NCI-H1092 treated with DMSO at 0.1 percent for 48 hours (cell line): ENCODE results near the gene DCAF8.
"Not testable (repeated sequence)": the region's sequence is repeated elsewhere in the genome, so short reads cannot be mapped to it uniquely, and the experiment has no call there.

ENCODE experiments used
- DNase-seq: peaks from one replicate; lab custom pipeline; 2025; lab: John Stamatoyannopoulos, UW

The DCAF8 gene

DNA sequence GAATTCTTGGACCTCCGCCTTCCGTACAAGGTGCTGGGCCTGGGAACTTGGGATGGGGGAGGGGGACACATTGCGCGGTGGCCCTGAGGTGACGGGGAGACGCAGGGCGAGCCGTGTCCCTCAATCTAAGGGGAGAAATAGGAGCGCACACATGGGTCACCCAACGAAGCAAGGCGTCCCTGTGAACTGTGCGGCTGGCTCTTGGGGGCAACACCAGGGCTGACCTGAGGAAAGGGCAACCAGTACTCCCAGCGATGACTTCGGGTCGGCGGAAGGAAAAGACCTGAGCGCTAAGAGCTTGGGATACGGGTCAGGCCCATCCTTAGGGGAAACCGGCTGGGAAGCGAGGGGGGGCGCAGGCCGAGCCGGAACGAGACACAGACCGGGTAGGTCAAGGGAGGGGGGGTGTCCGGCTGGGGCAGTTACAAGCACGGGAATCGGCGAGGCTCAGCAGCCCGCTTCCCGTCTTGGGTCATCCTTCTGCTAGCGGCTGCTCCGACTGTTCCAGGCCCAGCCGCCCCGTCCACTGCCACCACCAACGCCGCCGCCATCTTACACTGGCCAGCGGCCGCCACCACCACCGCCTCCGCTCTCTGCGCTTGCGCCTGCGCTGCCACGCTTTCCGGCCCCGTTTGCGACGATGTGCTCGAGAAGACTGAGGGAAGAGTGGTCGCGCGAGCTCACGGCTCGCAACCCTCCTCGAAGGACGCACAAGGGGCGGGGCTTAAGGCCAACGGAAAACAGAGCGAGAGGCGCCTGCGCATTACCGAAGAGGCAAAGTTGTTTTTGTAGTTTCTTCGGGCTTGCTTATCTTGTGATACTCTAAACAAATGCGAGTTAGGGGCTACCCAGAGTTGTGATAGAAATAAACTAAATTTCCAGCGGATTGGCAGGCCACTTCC, at the start of gene DCAF8:
TSS of gene DCAF8 (minus strand) at position 657 of the 902 bp plus-strand sequence. CDS start 18,541 bp downstream, outside the sequence.
- peak; percentile 99 for DNase-seq

DNA sequence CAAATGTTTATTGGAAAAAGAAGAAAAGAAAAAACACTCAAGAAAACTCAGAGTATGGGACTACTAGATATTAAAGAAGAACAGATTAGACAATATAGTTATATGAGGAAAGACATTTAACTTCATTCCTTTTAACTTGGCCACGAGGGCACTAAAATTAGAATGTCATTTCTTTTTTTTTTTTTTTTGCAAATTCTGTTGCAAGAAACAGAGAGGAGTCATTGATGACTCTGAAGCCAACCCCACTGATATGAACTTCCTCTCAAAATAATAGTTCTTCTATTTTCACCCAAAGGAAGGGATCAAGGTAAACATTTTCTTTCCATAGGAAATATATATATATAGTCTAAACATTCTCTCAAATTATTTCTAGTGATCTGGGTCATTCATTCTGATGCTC, 47.2 kb upstream of the DCAF8 start:
- no peak for DNase-seq

DNA sequence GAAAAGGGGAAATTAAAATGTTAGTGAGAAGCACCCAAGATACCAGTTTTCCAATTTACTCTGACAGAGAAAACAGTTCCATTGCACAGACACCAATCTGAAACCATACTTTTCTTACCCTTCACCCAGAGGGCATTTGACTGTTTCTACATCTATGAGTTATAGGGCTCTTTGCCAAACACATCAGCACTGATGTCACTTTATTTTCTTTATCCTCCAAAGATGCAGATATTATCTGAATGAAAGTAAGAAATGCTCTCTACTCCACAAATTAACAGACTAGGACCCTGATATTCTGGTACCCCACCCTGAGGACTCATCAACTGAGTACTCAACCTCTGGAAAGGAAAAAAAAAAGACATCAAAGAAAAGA, 46.8 kb upstream of the DCAF8 start:
- no peak for DNase-seq

DNA sequence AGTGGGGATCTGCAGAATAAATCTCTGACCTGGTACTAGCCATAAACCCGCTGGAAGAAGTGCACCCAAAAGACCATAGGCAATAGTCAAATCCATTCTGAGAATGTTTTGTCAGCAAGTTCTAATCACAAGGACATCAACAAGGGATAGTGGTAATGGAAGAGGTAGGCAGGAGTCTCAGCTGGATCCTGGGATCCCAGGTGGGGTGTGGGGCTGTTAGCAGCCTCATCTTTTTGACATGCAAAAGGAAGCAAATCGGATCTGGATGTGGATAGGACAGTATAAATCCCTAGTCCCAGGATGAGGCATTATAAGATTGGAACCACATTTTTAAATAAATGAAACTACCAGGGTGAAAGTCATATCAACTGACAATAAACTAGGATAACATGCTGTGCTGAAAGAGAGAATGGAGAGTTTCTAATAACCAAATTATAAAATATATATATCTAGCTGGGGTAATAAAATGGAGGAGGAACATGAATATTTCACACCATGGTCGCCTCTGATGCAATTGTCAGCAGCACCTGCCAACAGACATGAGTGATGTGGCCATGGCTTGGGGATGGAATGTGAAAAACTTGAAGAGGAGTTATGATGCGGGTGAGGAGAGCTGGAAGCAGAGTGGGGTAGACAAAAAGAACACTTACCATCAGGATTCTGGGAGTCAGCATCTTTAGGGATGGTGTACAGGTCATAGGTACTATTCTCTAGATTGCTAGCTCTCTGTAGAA, 46.3 kb upstream of the DCAF8 start:
- DNase-seq: no peak

DNA sequence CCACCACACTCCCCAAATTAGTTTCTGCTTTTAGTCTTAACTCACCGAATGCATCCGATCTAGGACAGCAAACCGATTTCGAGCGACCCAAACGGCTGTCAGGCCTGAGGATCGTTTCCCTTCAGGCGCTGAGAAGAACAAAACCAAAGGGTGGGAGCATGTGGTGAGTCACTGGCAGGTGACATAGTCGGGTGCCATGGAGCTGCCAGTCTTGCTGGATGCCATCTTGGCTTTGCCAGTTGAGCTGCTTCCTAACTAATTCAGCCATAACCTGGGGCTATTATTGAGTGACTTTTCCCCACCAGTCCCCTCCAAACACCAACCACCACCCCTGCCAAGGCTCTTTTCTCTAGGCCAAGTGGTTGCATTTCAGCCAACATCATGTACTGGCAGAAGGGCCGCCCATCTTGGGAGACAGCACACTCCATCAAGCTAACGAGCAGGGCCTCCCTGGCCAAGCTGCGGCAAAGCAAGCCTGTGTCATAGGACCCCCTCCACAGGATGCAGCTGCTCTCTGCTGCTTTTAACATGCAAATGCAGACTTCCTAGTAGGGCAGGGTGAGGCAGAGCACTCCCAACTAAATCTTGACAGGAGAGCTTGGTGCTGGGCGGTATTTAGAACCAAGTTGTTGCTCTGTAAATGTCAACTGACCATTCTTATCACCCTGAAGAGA, 44.9 kb upstream of the DCAF8 start:
- no peak for DNase-seq

GRCh38 chr1:160300173-160300572, 37.8 kb upstream of the DCAF8 start:
- no peak for DNase-seq

GRCh38 chr1:160296036-160296435, 33.7 kb upstream of the DCAF8 start:
- DNase-seq: no peak

GRCh38 chr1:160293020-160293968, 30.9 kb upstream of the DCAF8 start:
- DNase-seq: no peak

GRCh38 chr1:160291248-160292220, 29.2 kb upstream of the DCAF8 start:
- DNase-seq: peak; percentile 63

DNA sequence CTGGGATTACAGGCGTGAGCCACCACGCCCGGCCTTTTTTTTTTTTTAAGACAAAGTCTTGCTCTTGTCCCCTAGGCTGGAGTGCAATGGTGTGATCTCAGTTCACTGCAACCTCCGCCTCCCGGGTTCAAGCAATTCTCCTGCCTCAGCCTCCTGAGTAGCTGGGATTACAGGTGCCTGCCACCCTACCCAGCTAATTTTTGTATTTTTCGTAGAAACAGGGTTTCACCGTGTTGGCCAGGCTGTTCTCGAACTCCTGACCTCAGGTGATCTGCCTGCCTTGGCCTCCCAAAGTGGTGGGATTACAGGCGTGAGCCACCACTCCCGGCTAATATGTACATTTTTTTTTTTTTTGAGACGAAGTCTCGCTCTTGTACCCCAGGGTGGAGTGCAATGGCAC, 25.4 kb upstream of the DCAF8 start:
- not testable (repeated sequence) for DNase-seq

DNA sequence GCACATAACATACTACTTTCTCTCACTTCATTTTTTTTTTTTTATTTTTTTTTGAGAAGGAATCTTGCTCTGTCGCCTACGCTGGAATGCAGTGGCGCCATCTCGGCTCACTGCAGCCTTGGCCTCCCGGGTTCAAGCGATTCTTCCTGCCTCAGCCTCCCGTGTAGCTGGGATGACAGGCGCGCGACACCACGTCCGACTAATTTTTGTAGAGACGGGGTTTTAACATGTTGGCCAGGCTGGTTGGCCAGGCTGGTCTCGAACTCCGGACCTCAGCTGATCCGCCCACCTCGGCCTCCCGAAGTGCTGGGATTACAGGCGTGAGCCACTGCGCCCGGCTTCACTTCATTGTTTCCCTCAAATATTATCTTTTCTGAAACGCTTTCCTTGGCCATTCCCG, 23.2 kb upstream of the DCAF8 start:
- no peak for DNase-seq

GRCh38 chr1:160284782-160285344, 22.5 kb upstream of the DCAF8 start, which contains the start of gene PEX19:
Gene PEX19 (minus strand): TSS chr1:160285133. CDS start chr1:160285124, 9 bp downstream.
- peak; percentile 92 for DNase-seq

DNA sequence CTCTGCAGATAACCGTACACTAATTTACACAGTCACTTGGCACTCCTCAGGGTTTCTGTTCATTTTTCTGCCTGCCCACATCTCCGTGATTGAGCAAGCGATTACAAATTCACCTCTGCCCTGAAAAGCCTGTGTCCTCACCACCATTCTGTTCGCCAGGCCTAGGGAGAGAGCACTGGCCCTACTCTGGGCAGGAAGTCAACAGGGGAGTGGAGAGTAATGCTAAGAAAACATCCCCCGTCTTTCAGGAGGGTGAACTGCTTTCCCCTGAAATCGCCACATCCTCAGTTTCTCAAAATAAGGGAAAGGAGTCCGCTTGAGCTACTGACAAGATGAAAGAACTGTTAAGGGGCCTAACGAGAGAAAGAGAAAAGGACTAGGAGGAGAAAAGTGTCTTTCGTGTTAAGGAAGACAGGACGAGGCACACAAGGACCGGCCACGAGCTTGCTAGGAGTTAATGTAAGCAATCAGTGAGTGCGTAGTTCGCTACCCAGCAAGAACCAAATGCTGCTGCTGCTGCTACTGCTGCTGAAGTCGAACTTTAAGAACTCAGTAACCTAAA, 22.0 kb upstream of the DCAF8 start:
- no peak for DNase-seq

DNA sequence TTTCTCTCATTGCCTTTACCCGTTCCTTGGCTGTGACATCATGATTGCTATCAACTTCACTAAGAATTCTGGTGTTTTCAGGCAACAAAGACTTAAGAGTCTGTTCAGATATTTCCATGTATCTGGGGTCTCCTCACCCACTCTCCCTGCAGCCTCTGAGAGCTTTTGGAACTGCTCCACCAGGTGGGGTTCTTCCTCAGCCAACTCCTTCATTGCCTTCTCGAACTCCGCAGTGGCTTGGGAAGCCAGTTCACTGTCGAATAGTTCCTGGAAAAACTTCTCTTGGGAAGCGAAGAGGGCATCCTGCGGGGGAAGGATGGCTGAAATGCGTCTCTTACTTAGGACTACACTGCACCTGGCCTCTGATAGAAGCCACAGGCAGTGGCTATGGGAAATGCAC, 20.5 kb upstream of the DCAF8 start:
- no peak for DNase-seq

GRCh38 chr1:160277987-160278386, 15.6 kb upstream of the DCAF8 start:
- DNase-seq: no peak

DNA sequence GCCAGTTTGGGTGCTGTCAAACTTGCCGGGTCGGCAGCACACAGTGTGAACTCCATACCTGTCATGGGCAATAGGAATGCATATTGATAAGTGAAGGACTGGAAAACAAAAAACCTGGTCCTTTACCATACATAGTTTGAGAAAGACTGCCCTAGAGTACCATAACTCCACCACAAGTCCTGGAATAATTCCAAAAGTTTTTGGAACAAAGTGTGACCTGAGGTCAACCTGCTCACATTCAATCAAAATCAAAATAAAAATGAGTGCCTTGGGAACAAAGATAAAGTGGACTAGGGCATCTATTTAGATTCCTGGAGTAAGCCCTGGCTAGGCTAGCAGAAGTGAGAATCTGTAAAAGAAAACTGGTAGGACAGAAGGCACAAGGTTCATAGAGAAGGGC, 15.0 kb upstream of the DCAF8 start:
- no peak for DNase-seq

- DNase-seq: no peak
Observed at GRCh38 chr1:160271025-160271424, 8.7 kb upstream of the DCAF8 start.

DNA sequence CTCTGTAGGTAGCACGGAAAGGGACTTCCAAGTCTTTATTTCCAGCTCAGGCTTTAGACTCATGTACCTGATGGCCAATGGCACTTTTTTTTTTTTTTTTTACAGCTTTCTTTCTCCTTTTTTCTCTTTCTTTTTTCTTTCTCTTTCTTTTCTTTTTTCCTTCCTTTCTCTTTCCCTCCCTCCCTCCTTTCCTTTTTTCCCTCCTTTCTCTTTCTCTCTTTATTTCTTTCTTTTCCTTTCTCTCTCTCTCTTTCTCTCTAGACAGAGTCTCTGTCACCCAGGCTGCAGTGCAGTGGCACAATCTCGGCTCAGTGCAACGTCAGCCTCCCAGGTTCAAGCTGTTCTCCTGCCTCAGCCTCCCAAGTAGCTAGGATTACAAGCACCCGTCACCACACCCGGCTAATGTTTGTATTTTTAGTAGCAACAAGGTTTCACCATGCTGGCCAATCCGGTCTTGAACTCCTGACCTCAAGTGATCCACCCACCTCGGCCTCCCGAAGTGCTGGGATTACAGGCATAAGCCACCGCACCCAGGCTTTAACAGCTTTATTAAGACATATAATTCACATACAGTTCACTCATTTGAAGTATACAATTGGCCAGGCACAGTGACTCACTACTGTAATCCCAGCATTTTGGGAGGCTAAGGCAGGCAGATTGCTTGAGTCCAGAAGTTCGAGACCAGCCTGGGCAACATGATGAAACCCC, 5.1 kb upstream of the DCAF8 start:
- DNase-seq: no peak

DNA sequence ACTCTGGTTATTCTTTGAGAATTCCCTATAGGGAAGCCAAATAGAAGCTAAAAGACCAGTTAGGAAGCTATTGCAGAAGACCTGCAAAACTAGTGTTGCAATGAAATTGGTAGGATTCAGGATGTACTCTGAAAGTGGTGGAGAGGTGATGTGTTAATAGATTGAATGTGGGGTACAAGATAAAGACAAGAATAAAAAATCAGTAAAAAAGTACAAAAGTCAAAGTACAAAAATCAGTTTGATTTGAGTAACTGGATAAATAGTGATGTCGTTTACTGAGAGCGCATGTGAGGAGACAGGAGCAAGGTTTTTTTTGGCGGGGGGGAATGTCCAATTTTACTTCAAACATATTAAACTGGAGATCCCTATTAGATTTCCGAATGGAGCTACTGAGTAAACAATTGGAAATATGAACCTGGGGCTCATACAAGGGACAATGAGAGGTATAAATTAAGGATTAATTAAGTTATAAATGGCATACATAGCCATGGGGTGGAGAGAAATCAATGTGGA, 2.5 kb upstream of the DCAF8 start:
- no peak for DNase-seq
